Fibroblast of lung (primary cell): Measurements from ENCODE around the gene SLC2A3. TPM values are rescaled to one million over a fixed set of nuclear protein-coding genes. Genes with fewer than 3 reads are reported as not detected.
"Not testable (repeated sequence)": the region's sequence is repeated elsewhere in the genome, so short reads cannot be mapped to it uniquely, and the experiment has no call there.

Experiments
- DNase-seq, 2 donors: peaks; one replicate each; pipeline versions ENCODE4 v3.0.0 to v3.0.0-alpha.2; 2010; ENCODE audit warnings: low read depth in 2 of 2
- H2AFZ ChIP-seq: 2 replicates; pipeline ENCODE4 v1.5.1; 2012; ENCODE audit warnings: low read length, control low read depth, inconsistent platforms
- H3K27ac ChIP-seq: 2 replicates; pipeline ENCODE4 v1.5.1; 2011; ENCODE audit warnings: low read length, control low read depth; ENCODE audit not compliant: insufficient read depth
- H3K27me3 ChIP-seq: 2 replicates; pipeline ENCODE4 v1.5.1; 2011; ENCODE audit warnings: mild to moderate bottlenecking, low read length; ENCODE audit not compliant: control insufficient read depth, insufficient read depth
- H3K36me3 ChIP-seq: 2 replicates; pipeline ENCODE4 v1.5.1; 2011; ENCODE audit warnings: low read length; ENCODE audit not compliant: control insufficient read depth, insufficient read depth
- H3K4me1 ChIP-seq: 2 replicates; pipeline ENCODE4 v1.5.1; 2011; ENCODE audit warnings: low read length; ENCODE audit not compliant: control insufficient read depth, insufficient read depth; ENCODE audit errors: extremely low read depth
- H3K4me2 ChIP-seq: 2 replicates; pipeline ENCODE4 v1.5.1; 2011; ENCODE audit warnings: low read length, control low read depth; ENCODE audit not compliant: insufficient read depth; ENCODE audit errors: extremely low read depth
- H3K4me3 ChIP-seq, 4 experiments: fragments of 200-600 bp in 1 of 4; sonication (generic) in 1 of 4; replicated peaks in 1 of 4; 2 replicates each; pipeline ENCODE4 v1.5.1; 2011 to 2016; ENCODE audit warnings: low read length in 4 of 4, low read depth in 3 of 4, mild to moderate bottlenecking in 3 of 4, control low read depth in 2 of 4, inconsistent platforms in 1 of 4, mixed read lengths in 1 of 4; ENCODE audit not compliant: insufficient read depth in 1 of 4; ENCODE audit errors: control extremely low read depth in 1 of 4
- H3K79me2 ChIP-seq: 2 replicates; pipeline ENCODE4 v1.5.1; 2012; ENCODE audit warnings: mild to moderate bottlenecking, low read length, inconsistent platforms; ENCODE audit not compliant: control insufficient read depth, insufficient read depth
- H3K9ac ChIP-seq: 2 replicates; pipeline ENCODE4 v1.5.1; 2011; ENCODE audit warnings: mild to moderate bottlenecking, low read length, control low read depth; ENCODE audit not compliant: insufficient read depth
- H3K9me3 ChIP-seq: 2 replicates; pipeline ENCODE4 v1.5.1; 2012; ENCODE audit warnings: low read depth, low read length; ENCODE audit not compliant: control insufficient read depth, insufficient read depth
- H4K20me1 ChIP-seq: 2 replicates; pipeline ENCODE4 v1.5.1; 2011; ENCODE audit warnings: low read length; ENCODE audit not compliant: control insufficient read depth, insufficient read depth; ENCODE audit errors: extremely low read depth
- CTCF ChIP-seq, 2 donors: IDR thresholded peaks in 1 of 2; conservative IDR thresholded peaks in 1 of 2; 1 replicate in 1 of 2; 2 replicates in 1 of 2; pipeline ENCODE4 v1.5.1; 2011 to 2012; ENCODE audit warnings: low read length in 2 of 2, control low read depth in 1 of 2, inconsistent platforms in 1 of 2, low read depth in 1 of 2, mild to moderate bottlenecking in 1 of 2
- EZH2 ChIP-seq: IDR thresholded peaks from 2 replicates; pipeline ENCODE4 v1.5.1; 2012; ENCODE audit warnings: low read length, control low read depth, mild to moderate bottlenecking; ENCODE audit errors: missing control alignments
- polyA plus RNA-seq, 2 donors: library from polyadenylated mRNA; depleted of rRNA in 1 of 2; stranded (reverse) in 1 of 2; unstranded in 1 of 2; fragments of >200 nt; gene quantifications; 2 replicates each; pipeline ENCODE4 v1.2.1, GENCODE V29; 2011 to 2012; ENCODE audit warnings: missing spikeins in 1 of 2
- total RNA-seq: library from RNA; depleted of rRNA; stranded (reverse); fragments of >200 nt; gene quantifications from 2 replicates; pipeline ENCODE4 v1.2.1, GENCODE V29; 2014

The SLC2A3 gene
- total and polyA plus RNA-seq, 2 donors (not counting 1 experiment from before 2014, with no cell fraction given), result 124 to 127 TPM

- Histone ChIP-seq H3K9ac (peak overlapping the region; percentile 69), H3K4me2 (peak overlapping the region; percentile 76), H3K79me2 (peaks cover 48% of the 10 kb centered on the region), H4K20me1 (no peaks in the 10 kb centered on the region), H3K36me3 (peaks cover 16% of the 10 kb centered on the region), H3K27me3 (no peaks in the 10 kb centered on the region), H2AFZ (no peak overlapping the region), H3K4me3 (peak overlapping the region; percentile 82 to 85 (median 84)), H3K9me3 (no peaks in the 10 kb centered on the region), H3K27ac (peak overlapping the region; percentile 88), H3K4me1 (peaks cover 9% of the 10 kb centered on the region)
- TF ChIP-seq EZH2, result no peak
- no peak for TF ChIP-seq CTCF (conservative IDR thresholded peaks at IDR 0.05 in 1 of 2, IDR thresholded peaks at IDR 0.05 in 1 of 2; ENCODE audit: low read depth in 1 of 2, low read length in 2 of 2)
- no peak for DNase-seq
Measured at GRCh38 chr12:7934889-7935492, 996 bp downstream of the SLC2A3 start.

- Histone ChIP-seq H3K4me1 (peaks cover 9% of the 10 kb centered on the region), H3K9ac (peak overlapping the region; percentile 69), H3K4me3 (peak overlapping the region; percentile 82 to 85 (median 84)), H4K20me1 (no peaks in the 10 kb centered on the region), H3K27ac (peak overlapping the region; percentile 88), H3K4me2 (peak overlapping the region; percentile 92), H3K9me3 (no peaks in the 10 kb centered on the region), H3K79me2 (peaks cover 48% of the 10 kb centered on the region), H3K27me3 (no peaks in the 10 kb centered on the region), H3K36me3 (peaks cover 16% of the 10 kb centered on the region), H2AFZ (no peak overlapping the region)
- TF ChIP-seq EZH2, result no peak
- TF ChIP-seq CTCF (conservative IDR thresholded peaks at IDR 0.05 in 1 of 2, IDR thresholded peaks at IDR 0.05 in 1 of 2; ENCODE audit: low read depth in 1 of 2, low read length in 2 of 2), result no peak
- DNase-seq, result no peak
Measured at GRCh38 chr12:7934091-7934888, 1.7 kb downstream of the SLC2A3 start.

- H3K27me3 ChIP-seq, result no peaks in the 10 kb centered on the region
- peak; percentile 95 to 97 for DNase-seq
- peak; percentile 64 to 67 for TF ChIP-seq CTCF (conservative IDR thresholded peaks at IDR 0.05 in 1 of 2, IDR thresholded peaks at IDR 0.05 in 1 of 2; ENCODE audit: low read depth in 1 of 2, low read length in 2 of 2)
- TF ChIP-seq EZH2, result no peak
- H3K9ac ChIP-seq, result peak overlapping the region; percentile 69
- H3K27ac ChIP-seq, result peak overlapping the region; percentile 88
- peak overlapping the region; percentile 92 for H3K4me2 ChIP-seq
- H3K4me3 ChIP-seq, result peak overlapping the region; percentile 82 to 85 (median 84)
- peaks cover 50% of the 10 kb centered on the region for H3K79me2 ChIP-seq
- H3K36me3 ChIP-seq, result peaks cover 16% of the 10 kb centered on the region
- no peaks in the 10 kb centered on the region for H4K20me1 ChIP-seq
- no peak overlapping the region for H2AFZ ChIP-seq
- peaks cover 9% of the 10 kb centered on the region for H3K4me1 ChIP-seq
- H3K9me3 ChIP-seq, result no peaks in the 10 kb centered on the region
Measured at GRCh38 chr12:7933255-7933726, 2.7 kb downstream of the SLC2A3 start.

- not testable (repeated sequence) for DNase-seq, H3K4me1 ChIP-seq, H4K20me1 ChIP-seq, H3K9me3 ChIP-seq, H3K27ac ChIP-seq, H3K27me3 ChIP-seq, H3K9ac ChIP-seq, H2AFZ ChIP-seq
- Histone ChIP-seq H3K4me2 (peak overlapping the region; percentile 92), H3K4me3 (peak overlapping the region in 2 of 4 experiments; percentile 10 to 85), H3K36me3 (peaks cover 18% of the 10 kb centered on the region), H3K79me2 (peaks cover 51% of the 10 kb centered on the region)
Measured at GRCh38 chr12:7932599-7933240, 3.3 kb downstream of the SLC2A3 start.
